PC-3 (cell line): Measurements from ENCODE around the gene BDKRB2. TPM values are rescaled to one million over a fixed set of nuclear protein-coding genes. Genes with fewer than 3 reads are reported as not detected.
A peak's percentile ranks its signal among the peaks of the same experiment; 100 is the strongest.

Experiments
- ATAC-seq: fragments of 200-7000 bp; cut with Tn5 transposase; 2 replicates; pipeline ENCODE4 v1.9.1; 2020; ENCODE audit warnings: mild to moderate bottlenecking, moderate library complexity
- BruUV-seq: library from RNA; stranded (reverse); fragments of 400-500 nt; replicated peaks from 2 replicates; lab custom pipeline; 2021; lab: Mats Ljungman, UMichigan
- CTCF ChIA-PET: fragments of 300-600 bp; sonication (Branson Sonifier 250); formaldehyde crosslinking; loops from one replicate; lab custom pipeline; 2022; ENCODE audit warnings: antibody characterized with exemption; lab: Charles Lee
- POLR2A ChIA-PET: fragments of 300-600 bp; sonication (Branson Sonifier 250); formaldehyde crosslinking; loops from one replicate; lab custom pipeline; 2022; ENCODE audit warnings: antibody characterized with exemption; ENCODE audit not compliant: unreplicated experiment; lab: Charles Lee
- DNase-seq: peaks from one replicate; pipeline ENCODE4 v3.0.0-alpha.2; 2015
- H2AFZ ChIP-seq: fragments of 300-600 bp; sonication (generic); 2 replicates; pipeline ENCODE4 v1.6.0; 2016; ENCODE audit warnings: antibody characterized with exemption, low read length
- H3F3A ChIP-seq: fragments of 300-600 bp; sonication (generic); one replicate; pipeline ENCODE4 v1.6.0; 2017; ENCODE audit warnings: antibody characterized with exemption, low read length, control low read depth, mild to moderate bottlenecking; ENCODE audit not compliant: unreplicated experiment
- H3K27ac ChIP-seq: fragments of 300-600 bp; sonication (generic); 2 replicates; pipeline ENCODE4 v1.5.1; 2016; ENCODE audit warnings: mild to moderate bottlenecking, low read length
- H3K27me3 ChIP-seq: fragments of 300-600 bp; sonication (generic); 2 replicates; pipeline ENCODE4 v1.6.1; 2016; ENCODE audit warnings: low read length, mixed read lengths
- H3K36me3 ChIP-seq: fragments of 300-600 bp; sonication (generic); 2 replicates; pipeline ENCODE4 v1.6.1; 2016; ENCODE audit warnings: low read depth, mixed run types, low read length, mixed read lengths
- H3K4me1 ChIP-seq: fragments of 300-600 bp; sonication (generic); 2 replicates; pipeline ENCODE4 v1.5.1; 2016; ENCODE audit warnings: low read length; ENCODE audit not compliant: insufficient read depth
- H3K4me2 ChIP-seq: fragments of 300-600 bp; sonication (generic); 2 replicates; pipeline ENCODE4 v1.6.0; 2016; ENCODE audit warnings: low read length
- H3K4me3 ChIP-seq: fragments of 300-600 bp; sonication (generic); 2 replicates; pipeline ENCODE4 v1.5.1; 2016; ENCODE audit warnings: mild to moderate bottlenecking, low read length, mixed read lengths
- H3K79me2 ChIP-seq: fragments of 300-600 bp; sonication (generic); 2 replicates; pipeline ENCODE4 v1.6.1; 2017; ENCODE audit warnings: low read length, mixed read lengths
- H3K9ac ChIP-seq: fragments of 300-600 bp; sonication (generic); 2 replicates; pipeline ENCODE4 v1.6.0; 2016; ENCODE audit warnings: mild to moderate bottlenecking, low read length
- H3K9me2 ChIP-seq: fragments of 300-600 bp; sonication (generic); replicated peaks from 2 replicates; pipeline ENCODE4 v1.6.1; 2016; ENCODE audit warnings: mixed run types, low read length, mixed read lengths
- H3K9me3 ChIP-seq: fragments of 300-600 bp; sonication (generic); 2 replicates; pipeline ENCODE4 v1.6.1; 2016; ENCODE audit warnings: low read length, mixed read lengths
- H4K20me1 ChIP-seq: fragments of 300-600 bp; sonication (generic); 2 replicates; pipeline ENCODE4 v1.6.1; 2016; ENCODE audit warnings: low read length, mixed read lengths
- EZH2 ChIP-seq: fragments of 300-600 bp; sonication (generic); IDR thresholded peaks from one replicate; pipeline ENCODE4 v1.6.1; 2017; ENCODE audit warnings: antibody characterized with exemption, mild to moderate bottlenecking, low read length; ENCODE audit not compliant: unreplicated experiment
- EZH2phosphoT487 ChIP-seq: fragments of 300-600 bp; sonication (generic); IDR thresholded peaks from 2 replicates; pipeline ENCODE4 v1.6.1; 2018; ENCODE audit warnings: mild to moderate bottlenecking, antibody characterized with exemption, low read length, borderline replicate concordance
- intact Hi-C: fragments of 100-400 bp; cut with micrococcal nuclease; formaldehyde crosslinking; loops from 2 replicates; pipeline ENCODE4 v1.9.0; 2023
- total RNA-seq: library from RNA; depleted of rRNA; stranded (reverse); fragments of >200 nt; gene quantifications from 2 replicates; pipeline ENCODE4 v1.2.3, GENCODE V29; 2014
- TF ChIP-seq, protein P1 (sequence below): fragments of 300-600 bp; sonication (generic); conservative IDR thresholded peaks from 2 replicates; pipeline ENCODE4 v1.5.1; 2017; ENCODE audit warnings: antibody characterized with exemption, low read depth, mild to moderate bottlenecking, low read length

Gene BDKRB2
- total RNA-seq, 1 experiment from 2014 or later: 0.07 TPM

DNA sequence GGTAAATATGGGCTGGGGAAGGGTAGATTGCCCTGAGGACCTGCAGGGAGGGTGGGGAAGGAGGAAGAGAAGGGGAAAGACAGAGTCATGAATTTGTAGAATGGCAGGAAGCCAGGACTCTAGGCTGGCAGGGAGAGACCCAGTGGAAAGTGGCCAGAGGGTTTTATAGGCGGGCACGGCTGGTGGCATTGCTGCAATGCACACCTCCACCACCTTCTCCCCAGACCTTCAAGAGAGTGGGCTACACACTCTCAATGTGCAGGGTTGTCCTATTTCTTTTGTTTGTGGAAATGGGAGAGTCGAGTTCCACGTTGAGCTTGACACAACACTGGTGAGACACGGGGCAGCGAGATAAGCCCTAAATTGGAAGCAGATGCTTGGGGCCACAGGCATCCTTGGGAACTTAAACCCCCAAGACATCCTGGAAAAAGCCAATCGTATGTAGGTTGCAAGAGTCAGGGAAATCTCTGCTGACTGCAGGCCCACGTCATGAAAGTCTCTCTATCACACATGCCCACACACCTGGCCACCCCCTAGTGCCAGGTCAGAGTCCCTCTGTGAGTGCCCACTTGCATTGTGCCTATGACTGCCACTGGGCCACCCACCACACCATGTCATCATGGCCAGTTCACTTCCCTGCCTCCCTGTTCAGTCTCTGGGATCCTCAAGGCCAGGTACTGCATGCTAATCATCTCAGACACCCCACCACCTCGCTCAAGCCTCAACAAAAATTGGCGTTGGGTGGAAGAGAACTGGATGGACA is 38.0 kb upstream of the BDKRB2 start:
- Histone ChIP-seq H3K9ac (no peak overlapping the region), H3F3A (no peaks in the 10 kb centered on the region), H3K4me2 (no peak overlapping the region), H4K20me1 (no peaks in the 10 kb centered on the region), H3K27ac (no peak overlapping the region), H3K9me3 (no peaks in the 10 kb centered on the region), H3K36me3 (no peaks in the 10 kb centered on the region), H2AFZ (no peak overlapping the region), H3K79me2 (no peaks in the 10 kb centered on the region), H3K4me3 (no peak overlapping the region), H3K27me3 (peaks cover 29% of the 10 kb centered on the region), H3K9me2 (no peaks in the 10 kb centered on the region), H3K4me1 (peaks cover 8% of the 10 kb centered on the region)
- ChIA-PET POLR2A (no interaction called here), CTCF (no interaction called here)
- TF ChIP-seq EZH2 (no peak), EZH2phosphoT487 (no peak)
- TF ChIP-seq, protein P1, sequence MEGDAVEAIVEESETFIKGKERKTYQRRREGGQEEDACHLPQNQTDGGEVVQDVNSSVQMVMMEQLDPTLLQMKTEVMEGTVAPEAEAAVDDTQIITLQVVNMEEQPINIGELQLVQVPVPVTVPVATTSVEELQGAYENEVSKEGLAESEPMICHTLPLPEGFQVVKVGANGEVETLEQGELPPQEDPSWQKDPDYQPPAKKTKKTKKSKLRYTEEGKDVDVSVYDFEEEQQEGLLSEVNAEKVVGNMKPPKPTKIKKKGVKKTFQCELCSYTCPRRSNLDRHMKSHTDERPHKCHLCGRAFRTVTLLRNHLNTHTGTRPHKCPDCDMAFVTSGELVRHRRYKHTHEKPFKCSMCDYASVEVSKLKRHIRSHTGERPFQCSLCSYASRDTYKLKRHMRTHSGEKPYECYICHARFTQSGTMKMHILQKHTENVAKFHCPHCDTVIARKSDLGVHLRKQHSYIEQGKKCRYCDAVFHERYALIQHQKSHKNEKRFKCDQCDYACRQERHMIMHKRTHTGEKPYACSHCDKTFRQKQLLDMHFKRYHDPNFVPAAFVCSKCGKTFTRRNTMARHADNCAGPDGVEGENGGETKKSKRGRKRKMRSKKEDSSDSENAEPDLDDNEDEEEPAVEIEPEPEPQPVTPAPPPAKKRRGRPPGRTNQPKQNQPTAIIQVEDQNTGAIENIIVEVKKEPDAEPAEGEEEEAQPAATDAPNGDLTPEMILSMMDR: no peak
- BruUV-seq: no TSS peak
- DNase-seq (no peak), ATAC-seq (no peak)
- intact Hi-C loops: no loop called here

DNA sequence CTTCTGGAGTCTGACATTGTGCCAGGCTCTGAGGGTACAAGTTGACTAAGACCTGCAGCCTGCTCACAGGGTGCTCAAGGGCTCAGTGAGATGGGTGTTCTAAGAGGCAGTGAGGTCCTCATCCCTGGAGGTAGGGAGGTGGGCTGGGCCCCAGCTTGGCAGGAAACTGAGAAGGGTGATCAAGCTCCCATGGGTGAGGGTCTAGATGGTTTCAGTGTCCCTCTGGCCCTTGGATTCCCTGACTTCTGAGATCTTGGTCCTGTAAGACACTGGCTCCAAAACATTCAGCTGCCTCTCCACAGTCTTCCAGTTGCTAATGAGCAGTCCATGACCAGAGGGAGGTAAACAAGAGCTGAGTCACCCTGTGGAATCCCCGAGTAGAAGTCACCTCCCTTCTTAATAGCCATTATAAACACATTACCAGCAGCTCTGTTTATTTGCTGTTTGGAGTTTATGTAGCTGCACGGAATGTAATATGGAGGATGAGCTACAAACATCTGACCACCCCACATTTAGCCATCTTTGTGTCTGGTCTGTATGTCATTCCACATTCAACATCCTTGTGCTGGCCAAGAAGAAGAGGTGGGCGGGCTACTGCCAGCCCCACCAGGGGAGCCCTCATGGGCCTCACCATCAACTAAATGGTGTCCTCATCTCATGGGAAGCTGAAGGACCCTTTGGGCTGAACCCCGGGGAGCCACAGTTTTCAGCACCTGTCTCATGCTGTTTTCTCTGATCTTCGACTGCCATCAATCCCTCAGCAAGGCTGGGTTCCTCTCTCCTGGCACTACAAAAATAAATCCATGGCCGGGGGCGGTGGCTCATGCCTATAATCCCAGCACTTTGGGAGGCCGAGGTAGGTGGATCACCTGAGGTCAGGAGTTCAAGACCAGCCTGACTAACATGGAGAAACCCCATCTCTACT is 37.2 kb upstream of the BDKRB2 start:
- H3K4me2 ChIP-seq: no peak overlapping the region; the same call in 1 of the 2 replicates
- H3K4me1 ChIP-seq: peaks cover 8% of the 10 kb centered on the region
- no peak overlapping the region for H3K27ac ChIP-seq
- ATAC-seq (peak; percentile 92), DNase-seq (peak; percentile 70)
- H3F3A ChIP-seq: no peaks in the 10 kb centered on the region
- no peak overlapping the region for H3K9ac ChIP-seq
- no TSS peak for BruUV-seq
- TF ChIP-seq EZH2 (no peak), EZH2phosphoT487 (no peak)
- TF ChIP-seq, protein P1: no peak
- intact Hi-C loops: no loop called here
- no peaks in the 10 kb centered on the region for H4K20me1 ChIP-seq
- no peak overlapping the region for H2AFZ ChIP-seq
- no peaks in the 10 kb centered on the region for H3K9me3 ChIP-seq
- peaks cover 33% of the 10 kb centered on the region for H3K27me3 ChIP-seq
- no peaks in the 10 kb centered on the region for H3K9me2 ChIP-seq
- no peaks in the 10 kb centered on the region for H3K36me3 ChIP-seq
- H3K79me2 ChIP-seq: no peaks in the 10 kb centered on the region
- ChIA-PET POLR2A (no interaction called here), CTCF (no interaction called here)
- H3K4me3 ChIP-seq: no peak overlapping the region
